ENCODE results near the gene WDR82.
"Not testable (repeated sequence)": the region's sequence is repeated elsewhere in the genome, so short reads cannot be mapped to it uniquely, and the experiment has no call there.

Gene WDR82

GRCh38 chr3:52289338-52289746 lies 10.9 kb upstream of the WDR82 start:
- no peak for DNase-seq (ENCODE audit: low read depth in 2 of 2)

- DNase-seq (ENCODE audit: low read depth in 2 of 2): no peak
These were observed 10.2 kb upstream of the WDR82 start for GRCh38 chr3:52288674-52289073.

GRCh38 chr3:52286777-52287110 lies 8.3 kb upstream of the WDR82 start:
- no peak for DNase-seq (ENCODE audit: low read depth in 2 of 2)

GRCh38 chr3:52284051-52284450 lies 5.6 kb upstream of the WDR82 start:
- not testable (repeated sequence) for DNase-seq (ENCODE audit: low read depth in 2 of 2)

GRCh38 chr3:52283306-52283705 lies 4.9 kb upstream of the WDR82 start:
- DNase-seq (ENCODE audit: low read depth in 2 of 2): no peak

GRCh38 chr3:52281981-52282801 lies 3.7 kb upstream of the WDR82 start:
- no peak for DNase-seq (ENCODE audit: low read depth in 2 of 2)

GRCh38 chr3:52280050-52280461 lies 1.6 kb upstream of the WDR82 start:
- DNase-seq (ENCODE audit: low read depth in 2 of 2): no peak

- DNase-seq (ENCODE audit: low read depth in 2 of 2): no peak
These were observed 1.1 kb upstream of the WDR82 start for GRCh38 chr3:52279596-52279995.

- DNase-seq (ENCODE audit: low read depth in 2 of 2): no peak
These were observed 408 bp downstream of the WDR82 start for GRCh38 chr3:52277972-52278509.

GRCh38 chr3:52277071-52277964 lies 1.1 kb downstream of the WDR82 start:
- no peak for DNase-seq (ENCODE audit: low read depth in 2 of 2)

GRCh38 chr3:52274781-52275180 lies 3.7 kb downstream of the WDR82 start:
- not testable (repeated sequence) for DNase-seq (ENCODE audit: low read depth in 2 of 2)

- DNase-seq (ENCODE audit: low read depth in 2 of 2): no peak
These were observed 5.6 kb downstream of the WDR82 start for GRCh38 chr3:52272831-52273230.

- DNase-seq (ENCODE audit: low read depth in 2 of 2): not testable (repeated sequence)
These were observed 6.3 kb downstream of the WDR82 start for GRCh38 chr3:52272172-52272571.

GRCh38 chr3:52270252-52270754 lies 8.1 kb downstream of the WDR82 start:
- no peak for DNase-seq (ENCODE audit: low read depth in 2 of 2)

GRCh38 chr3:52269776-52270175 lies 8.7 kb downstream of the WDR82 start:
- no peak for DNase-seq (ENCODE audit: low read depth in 2 of 2)

GRCh38 chr3:52268036-52268435 lies 10.4 kb downstream of the WDR82 start:
- DNase-seq (ENCODE audit: low read depth in 2 of 2): no peak

- DNase-seq (ENCODE audit: low read depth in 2 of 2): no peak
These were observed 13.1 kb downstream of the WDR82 start for GRCh38 chr3:52265387-52265786.

GRCh38 chr3:52262447-52262846 lies 16.0 kb downstream of the WDR82 start:
- DNase-seq (ENCODE audit: low read depth in 2 of 2): no peak

GRCh38 chr3:52259448-52259847 lies 19.0 kb downstream of the WDR82 start:
- no peak for DNase-seq (ENCODE audit: low read depth in 2 of 2)

GRCh38 chr3:52259035-52259434 lies 19.4 kb downstream of the WDR82 start:
- DNase-seq (ENCODE audit: low read depth in 2 of 2): no peak

GRCh38 chr3:52257911-52258310 lies 20.5 kb downstream of the WDR82 start:
- no peak for DNase-seq (ENCODE audit: low read depth in 2 of 2)

GRCh38 chr3:52256622-52257021 lies 21.8 kb downstream of the WDR82 start:
- no peak for DNase-seq (ENCODE audit: low read depth in 2 of 2)

Measured in fibroblast of skin of left quadriceps (primary cell).